HG02610 (cell line): ENCODE measurements around the gene GGPS1.
"Not testable (repeated sequence)": the region's sequence is repeated elsewhere in the genome, so short reads cannot be mapped to it uniquely, and the experiment has no call there.

Experiments used
- ATAC-seq: cut with Tn5 transposase; IDR thresholded peaks from one replicate; pipeline ENCODE4 v1.9.1; 2021; ENCODE audit warnings: mild to moderate bottlenecking, moderate library complexity; ENCODE audit not compliant: unreplicated experiment

The GGPS1 gene

GRCh38 chr1:235304549-235305451, 23.6 kb upstream of the GGPS1 start:
- no peak for ATAC-seq

- no peak for ATAC-seq
Observed at GRCh38 chr1:235307158-235308124, 20.9 kb upstream of the GGPS1 start.

GRCh38 chr1:235309206-235309605, 19.2 kb upstream of the GGPS1 start:
- ATAC-seq, result not testable (repeated sequence)

GRCh38 chr1:235313262-235313661, 15.1 kb upstream of the GGPS1 start:
- no peak for ATAC-seq

GRCh38 chr1:235313931-235314678, 14.3 kb upstream of the GGPS1 start:
- ATAC-seq, result no peak

GRCh38 chr1:235315173-235315572, 13.2 kb upstream of the GGPS1 start:
- ATAC-seq, result no peak

GRCh38 chr1:235315735-235316134, 12.6 kb upstream of the GGPS1 start:
- ATAC-seq, result no peak

GRCh38 chr1:235317168-235317567, 11.2 kb upstream of the GGPS1 start:
- no peak for ATAC-seq

- no peak for ATAC-seq
Observed at GRCh38 chr1:235319255-235319654, 9.1 kb upstream of the GGPS1 start.

- ATAC-seq, result no peak
Observed at GRCh38 chr1:235320521-235321179, 7.7 kb upstream of the GGPS1 start.

GRCh38 chr1:235324296-235324695, 4.1 kb upstream of the GGPS1 start:
- no peak for ATAC-seq

GRCh38 chr1:235325139-235325538, 3.2 kb upstream of the GGPS1 start:
- ATAC-seq, result no peak

GRCh38 chr1:235325854-235326253, 2.5 kb upstream of the GGPS1 start:
- no peak for ATAC-seq

- ATAC-seq, result peak; percentile 26
Observed at GRCh38 chr1:235326719-235327558, 1.4 kb upstream of the GGPS1 start.

- ATAC-seq, result peak; percentile 1
Observed at GRCh38 chr1:235327559-235328270, 655 bp upstream of the GGPS1 start, which contains the start of gene ARID4B. Gene ARID4B (minus strand): TSS chr1:235328179. CDS start chr1:235326919, 1,260 bp downstream.

GRCh38 chr1:235329139-235329902, 951 bp downstream of the GGPS1 start:
- peak; percentile 21 for ATAC-seq

GRCh38 chr1:235330918-235331285, 2.5 kb downstream of the GGPS1 start:
- no peak for ATAC-seq

GRCh38 chr1:235331401-235331800, 3.0 kb downstream of the GGPS1 start:
- ATAC-seq, result no peak
